Jurkat, Clone E6-1 (cell line): ENCODE data around the gene HTR1D.
"Not testable (repeated sequence)": the region's sequence is repeated elsewhere in the genome, so short reads cannot be mapped to it uniquely, and the experiment has no call there.

Experiments
- DNase-seq: peaks from one replicate; pipeline ENCODE4 v3.0.0-alpha.2; 2011; ENCODE audit warnings: low read depth, low spot score
- H3K4me3 ChIP-seq: 2 replicates; pipeline ENCODE4 v1.5.1; 2011; ENCODE audit warnings: mild to moderate bottlenecking, low read length, control low read depth, moderate library complexity

Gene HTR1D

DNA sequence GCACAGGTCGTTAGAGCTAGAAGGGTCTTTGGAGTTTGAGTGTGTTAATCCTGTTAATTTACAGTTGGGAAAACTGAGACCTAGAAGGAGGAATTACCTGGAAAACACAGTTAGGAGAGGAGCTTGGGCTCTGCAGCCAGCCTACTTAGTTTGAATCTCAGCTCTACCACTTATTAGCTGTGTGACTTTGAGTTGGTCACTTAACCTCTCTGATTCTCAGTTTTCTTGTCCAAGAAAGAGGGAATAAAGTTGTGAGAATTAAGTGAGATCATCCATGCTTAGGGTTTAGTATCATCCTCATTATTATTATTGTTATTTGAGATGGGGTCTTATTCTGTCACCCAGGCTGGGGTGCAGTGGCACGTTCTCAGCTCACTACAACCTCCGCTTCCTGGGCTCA, 5.4 kb upstream of the HTR1D start:
- DNase-seq = no peak
- H3K4me3 ChIP-seq = no peak overlapping the region

DNA sequence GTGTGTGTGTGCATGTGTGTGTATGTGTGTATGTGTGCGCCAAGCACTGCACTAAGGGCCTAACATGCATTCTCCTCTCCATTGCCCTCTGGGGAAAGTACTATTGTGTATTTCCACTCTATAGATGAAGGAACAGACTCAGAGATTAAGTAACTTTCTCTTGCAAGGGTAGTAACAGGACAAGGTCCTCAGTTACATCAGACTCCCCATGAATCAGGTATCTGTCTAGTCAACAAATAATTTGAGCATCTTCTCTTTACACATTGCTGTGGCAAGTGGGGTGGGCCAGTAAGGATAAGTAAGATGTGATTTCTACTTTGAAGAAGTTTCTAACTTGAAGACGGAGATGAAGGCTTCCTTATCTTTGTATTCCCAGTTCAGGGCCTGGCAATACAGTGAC, 5.0 kb upstream of the HTR1D start:
- no peak overlapping the region for H3K4me3 ChIP-seq
- no peak for DNase-seq

DNA sequence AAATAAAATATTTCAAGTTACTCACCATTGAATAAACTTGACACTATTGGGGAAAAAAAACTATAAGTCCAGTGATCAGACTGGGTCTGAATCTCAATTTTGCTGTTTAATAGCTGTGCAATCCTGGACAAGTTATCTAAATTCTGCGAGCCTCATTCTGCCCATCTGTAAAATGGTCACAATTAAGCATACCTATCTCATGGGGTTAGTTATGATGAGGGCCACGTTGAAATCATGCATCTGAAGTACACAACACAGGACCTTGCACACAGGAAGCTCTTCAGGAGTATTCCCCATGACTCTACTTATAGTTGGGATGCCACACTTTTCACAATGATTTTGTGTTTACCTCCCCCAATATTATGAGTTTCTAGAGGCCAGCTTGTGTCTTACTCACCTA, 3.8 kb upstream of the HTR1D start:
- DNase-seq = no peak
- no peak overlapping the region for H3K4me3 ChIP-seq

DNA sequence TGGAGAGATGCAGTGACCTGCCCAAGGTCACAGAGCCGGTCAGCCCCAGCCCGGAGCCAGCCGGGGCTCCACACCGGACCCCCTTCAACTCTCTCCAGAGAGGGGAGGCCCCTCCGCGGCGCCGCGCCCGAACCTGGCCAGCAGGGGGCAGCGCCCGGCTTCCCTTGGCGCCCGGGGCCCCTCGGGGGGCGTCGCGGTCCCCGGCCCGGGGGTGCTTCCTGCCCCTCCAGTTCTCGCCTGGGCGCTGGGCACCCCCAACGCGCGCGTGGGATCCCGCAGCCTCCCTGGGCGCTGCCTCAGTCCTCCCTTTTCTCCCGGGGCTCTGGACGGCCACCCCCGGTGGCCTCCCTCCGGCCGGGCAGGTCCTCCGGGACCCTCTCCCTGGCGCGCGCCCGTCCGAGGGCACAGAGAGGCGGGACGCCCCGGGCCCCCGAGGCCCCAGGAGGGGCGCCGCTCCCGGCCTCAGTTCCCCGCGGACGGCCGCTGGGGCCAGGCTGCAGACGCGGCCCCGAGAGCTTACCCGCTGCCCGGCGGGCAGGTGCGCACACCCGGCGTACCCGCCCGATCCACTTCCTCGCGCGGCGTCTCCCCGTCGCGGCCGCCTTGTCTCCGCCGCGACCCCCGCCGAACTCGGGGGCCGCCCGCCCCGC, 406 bp downstream of the HTR1D start:
- no peak overlapping the region; the same call in 1 of the 2 replicates for H3K4me3 ChIP-seq
- DNase-seq = no peak

DNA sequence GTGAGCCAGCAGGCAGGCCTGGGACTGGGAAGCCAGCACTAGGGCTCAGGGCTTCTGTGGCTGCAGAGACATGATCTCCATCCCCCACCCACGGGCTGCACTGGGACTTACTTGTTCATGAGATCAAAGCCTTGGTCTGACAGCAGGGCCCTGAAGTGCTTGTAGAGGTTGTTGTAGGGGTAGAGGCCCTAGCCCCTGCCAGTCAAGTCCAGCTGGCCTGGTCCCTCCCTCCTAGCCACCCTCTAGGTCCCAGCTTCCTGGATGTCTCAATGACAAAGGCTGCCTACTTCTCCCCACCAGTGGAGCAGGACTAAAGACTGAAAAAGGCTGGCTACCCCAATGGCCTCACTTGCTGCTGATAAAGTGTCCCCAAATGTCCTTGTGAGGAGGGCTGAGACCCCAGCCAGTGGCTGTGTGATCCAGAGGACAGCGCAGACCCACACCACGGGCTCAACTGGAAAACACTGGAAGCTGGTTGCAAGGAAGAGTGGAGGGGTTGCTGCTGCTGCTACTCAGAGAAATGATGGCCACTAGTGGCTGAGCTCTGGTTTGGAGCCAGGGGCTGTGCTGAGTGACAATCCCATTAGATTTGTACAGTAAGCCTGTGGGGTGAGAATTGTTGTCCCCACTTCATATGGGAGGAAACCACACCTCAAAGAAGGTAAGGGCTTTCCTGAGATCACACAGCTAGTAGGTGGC, 1.4 kb downstream of the HTR1D start:
- no peak overlapping the region for H3K4me3 ChIP-seq
- DNase-seq = no peak

DNA sequence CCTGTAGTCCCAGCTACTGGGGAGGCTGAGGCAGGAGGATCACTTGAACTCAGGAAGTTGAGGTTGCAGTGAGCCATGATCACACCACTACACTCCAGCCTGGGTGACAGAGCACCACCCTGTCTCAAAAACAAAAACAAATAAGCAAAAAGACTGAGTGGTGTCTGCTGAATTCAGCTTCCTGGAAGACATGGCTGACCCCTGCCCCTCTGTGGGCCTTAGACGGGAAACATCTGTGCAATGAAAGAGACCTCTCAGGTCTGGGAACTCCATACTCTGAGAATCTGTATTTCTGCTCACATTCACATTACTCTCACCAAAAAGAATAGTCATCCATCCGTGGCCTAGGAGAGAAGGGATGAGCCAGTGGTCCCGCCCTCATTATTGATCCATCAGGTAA, 2.0 kb downstream of the HTR1D start:
- no peak overlapping the region for H3K4me3 ChIP-seq
- no peak for DNase-seq

DNA sequence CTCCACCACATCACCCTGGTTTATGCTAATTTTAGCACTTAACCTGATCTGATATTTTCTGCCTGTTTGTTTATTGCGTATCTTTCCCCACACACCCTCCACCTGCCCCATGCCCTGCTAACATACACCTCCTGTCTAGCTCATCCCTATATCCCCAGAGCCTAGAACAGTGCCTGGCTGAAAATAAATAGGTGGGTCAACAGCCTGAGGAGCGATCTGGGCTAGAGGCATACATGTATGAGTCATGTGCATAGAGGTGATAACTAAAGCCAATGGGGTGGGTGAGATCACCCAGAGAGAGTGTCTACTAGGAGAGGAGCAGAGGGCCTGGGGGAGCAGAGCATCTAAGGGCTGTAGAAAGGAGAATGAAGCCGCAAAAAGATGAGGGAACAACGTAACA, 2.7 kb downstream of the HTR1D start:
- no peak overlapping the region for H3K4me3 ChIP-seq
- no peak for DNase-seq

DNA sequence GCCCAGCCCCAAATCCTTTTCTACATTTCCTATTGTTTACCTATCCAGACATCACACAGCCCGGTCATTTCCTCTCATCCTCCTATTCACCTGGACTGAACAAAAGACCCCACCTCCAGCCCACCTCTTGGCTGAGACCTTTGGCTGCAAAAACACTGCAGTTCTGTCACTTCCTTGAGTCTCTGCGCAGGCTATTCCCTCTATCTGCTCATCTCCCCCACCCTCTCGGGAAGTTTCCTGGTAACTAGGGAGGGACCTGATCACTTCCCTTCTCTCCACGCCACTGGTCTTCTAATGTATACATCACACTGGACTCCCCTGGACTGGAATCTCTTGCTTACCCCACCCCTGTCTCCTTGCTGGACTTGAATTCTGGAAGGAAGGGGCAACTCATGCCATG, 5.3 kb downstream of the HTR1D start:
- no peak overlapping the region for H3K4me3 ChIP-seq
- DNase-seq = no peak

DNA sequence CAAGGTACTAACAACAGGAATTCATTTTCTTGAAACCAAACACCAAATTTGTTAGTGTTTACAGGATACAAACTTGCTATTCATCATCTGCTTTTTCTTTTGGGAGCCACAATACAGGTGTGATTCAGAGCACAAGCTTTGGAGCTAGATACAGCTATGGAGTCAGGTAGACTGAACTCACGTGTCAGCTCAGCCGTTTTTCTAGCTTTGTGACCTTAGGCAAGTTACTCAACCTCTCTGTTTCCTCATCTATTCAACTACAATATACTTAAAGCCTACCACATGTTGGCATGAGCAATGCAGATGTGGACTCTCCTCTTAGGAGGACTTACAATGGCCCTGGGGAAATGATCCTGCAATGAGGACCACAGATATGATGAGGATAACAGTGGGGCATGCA, 6.3 kb downstream of the HTR1D start:
- no peak for DNase-seq
- no peak overlapping the region for H3K4me3 ChIP-seq

DNA sequence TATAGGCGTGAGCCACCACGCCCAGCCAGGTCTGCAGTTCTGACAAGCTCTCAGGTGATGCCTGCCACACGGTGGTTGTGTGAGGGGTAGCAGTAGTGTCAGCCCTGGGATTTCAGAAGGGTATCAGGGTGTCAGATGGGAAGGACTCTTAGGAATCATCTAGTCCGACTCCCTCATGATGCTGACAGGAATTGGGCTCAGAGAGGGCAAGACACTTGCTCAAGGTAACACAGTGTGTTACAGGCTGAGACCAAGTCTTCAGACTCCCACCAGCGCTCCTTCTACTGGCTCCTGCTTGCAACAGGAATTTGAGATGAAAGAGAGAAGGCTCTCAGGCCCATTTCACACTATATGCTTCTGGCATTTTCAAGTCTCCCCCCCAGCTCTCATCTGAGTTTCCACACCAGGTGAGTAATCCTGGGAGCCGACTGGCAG, 6.9 kb downstream of the HTR1D start:
- H3K4me3 ChIP-seq = no peak overlapping the region
- no peak for DNase-seq

DNA sequence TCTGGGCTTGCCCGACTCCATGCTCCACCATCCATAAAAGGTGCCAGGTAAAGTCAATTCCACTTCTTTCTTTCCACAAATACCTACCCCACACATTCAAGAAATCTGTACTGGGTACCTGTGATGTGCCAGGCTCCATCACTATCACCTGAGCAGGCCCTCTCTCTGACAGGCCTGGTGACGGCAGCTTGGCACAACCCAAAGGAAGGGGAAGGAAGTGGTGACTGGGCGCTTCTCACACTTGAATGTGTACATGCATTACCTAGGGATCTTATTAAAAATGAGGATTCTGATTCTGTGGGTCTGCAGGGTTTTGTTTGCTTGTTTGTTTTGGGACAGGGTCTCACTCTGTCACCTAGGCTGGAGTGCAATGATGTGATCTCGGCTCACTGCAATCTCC, 7.5 kb downstream of the HTR1D start:
- DNase-seq = no peak
- no peak overlapping the region for H3K4me3 ChIP-seq

DNA sequence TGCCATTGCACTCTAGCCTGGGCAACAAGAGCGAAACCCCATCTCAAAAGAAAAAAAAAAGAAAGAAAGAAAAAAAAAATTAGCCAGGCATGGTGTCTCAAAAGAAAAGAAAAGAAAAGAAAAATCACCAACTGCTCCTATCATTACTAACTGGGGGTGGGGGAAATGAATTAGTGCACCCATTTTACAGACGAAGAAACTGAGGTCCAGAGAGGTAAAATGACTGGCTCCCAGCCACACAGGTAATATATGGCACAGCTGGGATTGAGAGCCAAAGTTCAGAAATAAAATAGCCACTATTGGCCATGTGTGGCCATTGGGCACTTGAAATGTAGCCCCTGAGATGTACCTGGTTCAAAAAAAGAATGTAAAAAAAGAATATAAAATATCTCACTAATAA, 8.8 kb downstream of the HTR1D start:
- H3K4me3 ChIP-seq = no peak overlapping the region

DNA sequence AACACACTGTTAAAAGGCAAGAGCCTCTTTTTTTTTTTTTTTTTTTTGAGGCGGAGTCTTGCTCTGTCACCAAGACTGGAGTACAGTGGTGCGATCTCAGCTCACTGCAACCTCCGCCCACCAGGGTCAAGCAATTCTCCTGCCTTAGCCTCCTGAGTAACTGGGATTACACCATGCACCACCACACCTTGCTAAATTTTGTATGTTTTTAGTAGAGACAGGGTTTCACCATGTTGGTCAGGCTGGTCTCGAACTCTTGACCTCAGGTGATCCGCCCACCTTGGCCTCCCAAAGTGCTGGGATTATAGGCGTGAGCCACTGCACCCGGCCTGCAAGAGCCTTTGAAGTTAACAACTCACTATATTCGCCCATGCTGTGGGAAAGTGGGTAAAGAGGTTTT, 9.6 kb downstream of the HTR1D start:
- not testable (repeated sequence) for H3K4me3 ChIP-seq, DNase-seq

More for the DNA sequence above, 8.8 kb downstream of the HTR1D start:
- DNase-seq = no peak

DNA sequence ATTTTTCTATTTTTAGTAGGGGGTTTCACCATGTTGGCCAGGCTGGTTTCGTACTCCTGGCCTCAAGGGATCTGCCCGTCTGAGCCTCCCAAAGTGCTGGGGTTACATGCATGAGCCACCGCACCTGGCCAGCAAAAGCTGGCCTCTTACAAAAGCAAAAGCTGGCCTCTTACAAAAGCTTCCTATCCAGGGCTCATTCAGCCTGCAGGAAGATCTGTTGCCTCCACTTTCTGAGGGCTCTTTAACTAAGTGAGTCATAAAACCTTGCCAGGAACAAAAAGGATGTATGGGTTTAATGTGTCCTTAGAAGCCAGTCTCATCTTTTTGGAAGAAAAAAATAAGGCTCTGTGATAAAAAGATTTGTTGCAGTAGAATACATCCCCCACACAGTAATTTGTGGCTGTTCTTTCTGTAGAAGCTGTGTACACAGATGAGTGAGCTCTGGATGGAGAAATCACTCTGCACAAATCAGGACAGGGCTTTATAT, 15.0 kb downstream of the HTR1D start:
- no peak for DNase-seq
- no peak overlapping the region for H3K4me3 ChIP-seq

DNA sequence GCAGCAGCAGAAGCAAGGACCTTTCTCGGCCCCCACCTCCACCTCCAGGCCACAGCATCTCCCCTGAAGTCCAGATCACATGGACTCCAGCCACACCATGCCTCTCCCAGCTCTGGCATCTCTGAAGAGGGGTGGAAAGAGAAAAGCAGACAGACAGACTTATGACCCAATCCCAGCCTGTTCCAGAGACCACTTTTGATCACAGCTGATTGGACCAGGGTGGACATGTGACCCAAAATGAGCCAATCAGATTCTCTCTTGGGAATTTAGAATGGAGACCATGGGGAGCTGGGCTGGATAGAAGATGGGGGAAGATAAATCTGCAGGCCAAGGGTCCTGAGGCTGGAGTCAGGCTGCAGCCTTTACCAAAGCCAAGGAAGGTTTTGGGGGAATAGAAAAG, 16.4 kb downstream of the HTR1D start:
- DNase-seq = no peak

DNA sequence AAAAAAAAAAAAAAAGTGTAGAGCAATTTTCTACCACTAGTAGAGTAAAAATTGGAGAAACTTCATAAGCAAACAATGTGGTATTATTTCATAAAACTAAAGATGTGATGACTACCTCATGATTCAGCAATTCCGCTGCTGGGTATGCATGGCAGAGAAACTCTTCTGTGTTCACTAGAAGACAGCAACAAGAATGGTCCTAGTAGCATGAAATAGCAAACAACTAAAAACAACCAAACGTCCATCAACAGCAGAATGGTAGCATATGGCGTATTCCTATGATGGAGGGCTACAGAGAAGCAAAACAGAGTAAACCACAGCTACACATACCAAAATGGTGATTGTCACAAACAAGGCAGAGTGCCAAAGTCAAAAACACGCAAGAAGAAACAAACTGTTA, 18.9 kb downstream of the HTR1D start:
- H3K4me3 ChIP-seq = no peak overlapping the region
- DNase-seq = no peak

More for the DNA sequence above, 16.4 kb downstream of the HTR1D start:
- no peak overlapping the region for H3K4me3 ChIP-seq

DNA sequence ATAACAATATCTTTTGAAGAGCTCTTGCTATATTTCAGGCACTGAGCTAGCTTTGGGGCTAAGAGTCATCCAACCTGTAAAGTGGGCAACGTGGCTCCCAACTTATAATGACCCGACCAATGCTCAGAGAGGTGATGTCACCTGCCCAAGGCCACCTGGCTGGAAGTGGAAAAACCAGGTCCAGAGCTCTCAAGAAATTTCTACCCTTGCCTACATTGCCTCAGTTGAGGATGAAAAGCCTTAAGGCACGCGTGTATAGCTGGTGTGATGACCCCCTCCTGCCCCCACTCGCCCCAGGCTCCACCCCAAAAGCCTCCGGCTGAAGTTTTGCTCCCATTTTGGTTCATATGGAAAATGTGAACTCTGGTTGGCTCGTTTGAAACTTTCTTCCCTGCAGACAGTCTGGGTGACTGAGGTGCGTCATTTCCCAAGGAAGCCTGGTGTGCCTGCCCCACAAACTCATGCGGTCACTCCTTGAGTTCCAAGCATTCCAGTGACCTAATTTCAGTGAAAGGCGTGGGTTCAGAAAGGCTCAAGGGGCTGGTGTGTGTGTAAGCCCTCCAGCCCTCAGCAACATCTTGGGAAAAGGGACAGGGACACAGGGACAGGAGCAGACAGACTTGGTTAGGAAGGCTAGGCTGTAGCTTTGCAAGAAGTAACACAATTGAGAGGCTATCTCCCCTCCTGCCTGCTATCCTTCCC, 20.5 kb downstream of the HTR1D start:
- H3K4me3 ChIP-seq = no peak overlapping the region

DNA sequence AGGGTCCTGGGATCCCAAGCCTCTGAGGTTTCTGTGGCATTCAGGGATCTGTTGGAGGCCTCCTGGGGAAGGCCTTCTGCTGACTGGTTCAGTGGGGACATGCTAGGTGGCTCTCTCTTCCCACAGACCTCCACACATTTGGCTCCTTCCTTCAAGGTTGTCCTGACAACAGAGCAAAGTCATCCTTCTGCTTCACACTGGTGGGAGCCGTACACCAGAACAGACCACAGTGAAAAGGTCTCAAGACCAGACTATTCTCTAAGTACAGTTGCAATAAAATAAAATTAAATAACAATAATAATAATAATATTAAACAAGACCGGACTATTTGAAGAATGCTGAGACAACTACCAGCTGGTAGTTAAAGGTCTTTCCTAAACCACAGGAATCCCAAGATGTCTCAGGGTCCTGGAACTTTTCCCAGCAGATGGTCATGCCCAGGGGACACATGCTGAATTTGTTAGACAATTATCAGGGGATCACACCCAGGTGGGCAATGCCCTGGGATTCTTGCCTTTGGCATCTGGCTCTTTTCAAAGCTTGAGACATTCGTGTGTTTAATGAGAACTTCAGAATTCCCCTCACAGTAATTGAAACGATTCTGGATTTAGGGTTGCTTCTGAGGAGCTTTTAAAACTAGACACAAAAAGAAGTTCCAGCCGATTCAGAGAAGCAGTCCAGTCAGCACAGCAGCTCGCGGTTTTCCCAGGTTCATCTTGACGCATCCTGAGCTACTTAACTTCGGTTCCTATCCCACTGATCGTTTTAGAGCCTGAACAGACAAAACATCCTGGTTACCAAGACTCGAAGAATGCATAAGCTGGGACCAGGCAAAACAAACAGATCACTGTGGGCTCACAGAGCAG, 22.9 kb downstream of the HTR1D start:
- DNase-seq = no peak
- H3K4me3 ChIP-seq = no peak overlapping the region

More for the DNA sequence above, 20.5 kb downstream of the HTR1D start:
- no peak for DNase-seq

DNA sequence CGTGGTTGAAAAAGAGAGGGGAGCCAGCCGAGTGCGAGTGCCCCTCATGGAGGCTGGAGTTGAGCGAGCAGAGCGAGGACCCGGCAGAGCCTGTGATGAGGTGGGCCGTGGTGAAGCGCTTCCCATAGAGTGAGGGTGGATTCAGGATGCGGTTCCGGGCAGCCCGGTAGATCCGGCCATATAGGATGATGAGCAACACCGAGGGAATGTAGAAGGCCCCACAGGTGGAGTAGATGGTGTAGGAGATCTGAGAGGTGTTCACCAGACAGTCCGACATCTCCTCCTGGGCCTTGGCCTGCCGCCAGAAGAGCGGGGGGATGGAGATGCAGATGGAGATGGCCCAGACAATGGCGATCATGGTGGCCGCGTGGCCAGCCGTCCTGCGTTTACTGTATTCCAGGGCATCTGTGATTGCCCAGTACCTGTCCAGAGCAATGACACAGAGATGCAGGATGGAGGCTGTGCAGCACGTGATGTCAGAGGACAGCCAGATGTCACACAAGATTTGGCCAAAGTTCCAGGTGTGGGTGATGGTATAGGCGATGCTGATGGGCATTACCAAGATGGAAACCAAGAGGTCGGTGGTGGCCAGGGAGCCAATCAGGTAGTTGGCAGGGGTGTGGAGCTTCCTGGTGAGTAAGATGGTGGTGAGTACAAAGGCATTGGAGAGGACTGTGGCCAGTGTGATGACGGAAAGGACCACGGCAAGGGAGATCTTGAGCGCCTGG, 23.7 kb downstream of the HTR1D start:
- no peak overlapping the region for H3K4me3 ChIP-seq
- DNase-seq = no peak
